DND-41 (cell line): ENCODE measurements around the gene GATA3.

Source experiments
- ATAC-seq: fragments of 200-7000 bp; cut with Tn5 transposase; 3 replicates; pipeline ENCODE4 v1.9.1; 2021; ENCODE audit warnings: low read depth; ENCODE audit not compliant: insufficient read depth
- DNase-seq: peaks from one replicate; pipeline ENCODE4 v3.0.0-alpha.2; 2020
- H2AFZ ChIP-seq: 2 replicates; pipeline ENCODE4 v1.6.0; 2012; ENCODE audit warnings: low read depth, low read length
- H3K27ac ChIP-seq: 2 replicates; pipeline ENCODE4 v1.5.1; 2012; ENCODE audit warnings: low read length, inconsistent platforms
- H3K27me3 ChIP-seq: fragments of 200-600 bp; sonication (generic); 2 replicates; pipeline ENCODE4 v1.6.0; 2012; ENCODE audit warnings: low read length, mild to moderate bottlenecking, inconsistent platforms; ENCODE audit not compliant: insufficient read depth, poor library complexity
- H3K36me3 ChIP-seq: 2 replicates; pipeline ENCODE4 v1.5.1; 2012; ENCODE audit warnings: low read length, inconsistent platforms; ENCODE audit not compliant: insufficient read depth
- H3K4me1 ChIP-seq: 2 replicates; pipeline ENCODE4 v1.5.1; 2012; ENCODE audit warnings: mild to moderate bottlenecking, low read length; ENCODE audit not compliant: insufficient read depth
- H3K4me2 ChIP-seq: 2 replicates; pipeline ENCODE4 v1.6.0; 2012; ENCODE audit warnings: mild to moderate bottlenecking, moderate library complexity, low read length, inconsistent platforms; ENCODE audit not compliant: insufficient read depth
- H3K4me3 ChIP-seq, 2 experiments: fragments of 200-600 bp in 1 of 2; shearing (Covaris generic) in 1 of 2; 2 replicates each; pipeline ENCODE4 v1.5.1; 2012 to 2016; ENCODE audit warnings: inconsistent platforms in 2 of 2, low read length in 2 of 2, mild to moderate bottlenecking in 2 of 2, low read depth in 1 of 2, moderate library complexity in 1 of 2
- H3K79me2 ChIP-seq: 2 replicates; pipeline ENCODE4 v1.6.0; 2012; ENCODE audit warnings: low read length, inconsistent platforms; ENCODE audit not compliant: insufficient read depth
- H3K9ac ChIP-seq: 2 replicates; pipeline ENCODE4 v1.6.0; 2012; ENCODE audit warnings: low read depth, mild to moderate bottlenecking, inconsistent platforms, low read length, moderate library complexity
- H3K9me3 ChIP-seq: 2 replicates; pipeline ENCODE4 v1.5.1; 2012; ENCODE audit warnings: low read length, moderate library complexity, mild to moderate bottlenecking, inconsistent platforms; ENCODE audit not compliant: insufficient read depth, severe bottlenecking
- H4K20me1 ChIP-seq: 2 replicates; pipeline ENCODE4 v1.6.0; 2012; ENCODE audit warnings: low read length; ENCODE audit not compliant: insufficient read depth
- EZH2 ChIP-seq: IDR thresholded peaks from 3 replicates; pipeline ENCODE4 v1.6.1; 2012; ENCODE audit warnings: borderline replicate concordance, low read depth, mild to moderate bottlenecking, moderate library complexity, low read length, inconsistent platforms; ENCODE audit not compliant: severe bottlenecking
- TF ChIP-seq, protein P1 (sequence below): IDR thresholded peaks from 2 replicates; pipeline ENCODE4 v1.5.1; 2012; ENCODE audit warnings: borderline replicate concordance, low read length, moderate library complexity, mild to moderate bottlenecking; ENCODE audit not compliant: poor library complexity, severe bottlenecking; ENCODE audit errors: extremely low read depth

GATA3 gene

GRCh38 chr10:8065651-8066050 is 11.2 kb downstream of the GATA3 start:
- Histone ChIP-seq H3K9ac (no peak overlapping the region), H2AFZ (no peak overlapping the region), H3K79me2 (peaks cover 95% of the 10 kb centered on the region), H3K4me1 (peaks cover 76% of the 10 kb centered on the region), H3K9me3 (no peaks in the 10 kb centered on the region), H3K36me3 (peaks cover 100% of the 10 kb centered on the region), H4K20me1 (peaks cover 65% of the 10 kb centered on the region), H3K4me3 (no peak overlapping the region), H3K4me2 (no peak overlapping the region; the same call in 1 of the 2 replicates), H3K27ac (no peak overlapping the region), H3K27me3 (no peaks in the 10 kb centered on the region)
- no peak for DNase-seq
- TF ChIP-seq, protein P1, sequence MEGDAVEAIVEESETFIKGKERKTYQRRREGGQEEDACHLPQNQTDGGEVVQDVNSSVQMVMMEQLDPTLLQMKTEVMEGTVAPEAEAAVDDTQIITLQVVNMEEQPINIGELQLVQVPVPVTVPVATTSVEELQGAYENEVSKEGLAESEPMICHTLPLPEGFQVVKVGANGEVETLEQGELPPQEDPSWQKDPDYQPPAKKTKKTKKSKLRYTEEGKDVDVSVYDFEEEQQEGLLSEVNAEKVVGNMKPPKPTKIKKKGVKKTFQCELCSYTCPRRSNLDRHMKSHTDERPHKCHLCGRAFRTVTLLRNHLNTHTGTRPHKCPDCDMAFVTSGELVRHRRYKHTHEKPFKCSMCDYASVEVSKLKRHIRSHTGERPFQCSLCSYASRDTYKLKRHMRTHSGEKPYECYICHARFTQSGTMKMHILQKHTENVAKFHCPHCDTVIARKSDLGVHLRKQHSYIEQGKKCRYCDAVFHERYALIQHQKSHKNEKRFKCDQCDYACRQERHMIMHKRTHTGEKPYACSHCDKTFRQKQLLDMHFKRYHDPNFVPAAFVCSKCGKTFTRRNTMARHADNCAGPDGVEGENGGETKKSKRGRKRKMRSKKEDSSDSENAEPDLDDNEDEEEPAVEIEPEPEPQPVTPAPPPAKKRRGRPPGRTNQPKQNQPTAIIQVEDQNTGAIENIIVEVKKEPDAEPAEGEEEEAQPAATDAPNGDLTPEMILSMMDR: no peak
- TF ChIP-seq EZH2: no peak
- ATAC-seq: no peak

DNA sequence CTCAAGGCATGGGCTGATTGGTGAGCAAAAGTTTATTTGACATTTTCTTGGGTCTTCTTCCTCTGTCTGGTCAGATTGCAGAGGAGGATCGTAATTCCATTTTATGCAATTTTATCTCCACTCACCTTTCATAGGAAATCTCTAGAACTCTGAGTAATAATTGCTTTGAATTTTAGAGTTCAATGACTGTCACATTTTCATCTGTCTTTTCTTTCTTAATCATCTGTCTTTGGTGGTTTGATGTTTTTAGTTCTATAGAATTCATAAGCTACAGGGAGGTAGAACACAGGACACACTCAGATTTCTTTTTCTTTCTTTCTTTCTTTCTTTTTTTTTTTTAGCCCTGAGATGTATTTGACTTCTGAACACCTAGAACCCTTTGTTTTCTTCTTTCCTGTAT is 11.6 kb downstream of the GATA3 start:
- no peaks in the 10 kb centered on the region for H3K27me3 ChIP-seq
- peaks cover 71% of the 10 kb centered on the region for H3K4me1 ChIP-seq
- H3K27ac ChIP-seq: no peak overlapping the region
- no peak for DNase-seq
- H3K79me2 ChIP-seq: peaks cover 95% of the 10 kb centered on the region
- no peak overlapping the region for H3K4me3 ChIP-seq
- peaks cover 65% of the 10 kb centered on the region for H4K20me1 ChIP-seq
- H3K36me3 ChIP-seq: peaks cover 100% of the 10 kb centered on the region
- H3K9me3 ChIP-seq: no peaks in the 10 kb centered on the region
- TF ChIP-seq, protein P1: no peak
- H2AFZ ChIP-seq: no peak overlapping the region
- ATAC-seq: no peak
- no peak overlapping the region; the same call in 1 of the 2 replicates for H3K4me2 ChIP-seq
- no peak overlapping the region for H3K9ac ChIP-seq

DNA sequence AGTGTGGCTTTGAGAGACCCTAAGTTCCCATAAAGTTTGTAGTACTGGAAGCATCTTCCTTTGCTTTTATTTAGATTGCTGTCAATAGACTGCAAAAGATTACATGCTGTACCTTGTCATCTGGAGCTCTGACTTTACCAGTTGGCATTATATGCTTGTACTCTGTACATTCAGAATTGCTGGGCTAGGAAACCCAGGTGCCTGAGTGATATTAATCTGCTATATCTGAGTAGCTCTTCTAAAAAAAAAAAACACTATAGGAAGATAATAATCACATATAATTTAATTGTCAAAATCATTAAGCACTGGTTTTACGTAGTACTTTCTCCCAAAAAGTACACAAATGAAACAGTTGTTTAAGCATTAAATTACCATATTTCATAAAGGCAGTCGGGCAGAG is 12.3 kb downstream of the GATA3 start:
- Histone ChIP-seq H3K9me3 (no peaks in the 10 kb centered on the region), H3K79me2 (peaks cover 95% of the 10 kb centered on the region), H3K4me3 (no peak overlapping the region), H4K20me1 (peaks cover 62% of the 10 kb centered on the region), H3K27me3 (no peaks in the 10 kb centered on the region), H3K4me2 (peak overlapping the region; percentile 6; the same call in 1 of the 2 replicates), H3K9ac (no peak overlapping the region), H3K4me1 (peaks cover 64% of the 10 kb centered on the region), H3K36me3 (peaks cover 100% of the 10 kb centered on the region), H2AFZ (no peak overlapping the region), H3K27ac (peak overlapping the region; percentile 45)
- no peak for ATAC-seq
- no peak for DNase-seq
- no peak for TF ChIP-seq EZH2
- TF ChIP-seq, protein P1: no peak

GRCh38 chr10:8069108-8069507 is 14.6 kb downstream of the GATA3 start:
- H3K4me1 ChIP-seq: peaks cover 41% of the 10 kb centered on the region
- TF ChIP-seq EZH2: no peak
- TF ChIP-seq, protein P1: no peak
- no peaks in the 10 kb centered on the region for H3K27me3 ChIP-seq
- H3K4me3 ChIP-seq: no peak overlapping the region
- ATAC-seq: peak; percentile 44; the same call in 2 of the 3 replicates
- H2AFZ ChIP-seq: no peak overlapping the region
- peak overlapping the region; percentile 37 for H3K27ac ChIP-seq
- H3K9ac ChIP-seq: no peak overlapping the region
- H3K4me2 ChIP-seq: 0 out of 2 replicates have a peak overlapping the region, but pooled peaks have one; percentile 3
- peaks cover 87% of the 10 kb centered on the region for H3K79me2 ChIP-seq
- H3K9me3 ChIP-seq: no peaks in the 10 kb centered on the region
- DNase-seq: no peak
- peaks cover 60% of the 10 kb centered on the region for H4K20me1 ChIP-seq
- H3K36me3 ChIP-seq: peaks cover 99% of the 10 kb centered on the region
